Endothelial cell of umbilical vein (primary cell): Measurements from ENCODE around the gene TRAF1. TPM values are rescaled to one million over a fixed set of nuclear protein-coding genes. Genes with fewer than 3 reads are reported as not detected.

Experiments used
- BruUV-seq: library from RNA; stranded (reverse); fragments of 400-500 nt; replicated peaks from 2 replicates; lab custom pipeline; 2021; lab: Mats Ljungman, UMichigan
- CTCF ChIA-PET: fragments of 300-600, 350-600 bp; sonication (Branson Sonifier 250); formaldehyde crosslinking; loops from one replicate; lab custom pipeline; 2021; ENCODE audit warnings: antibody characterized with exemption, inconsistent platforms; lab: Charles Lee
- POLR2A ChIA-PET: fragments of 300-600, 350-600 bp; sonication (Branson Sonifier 250); formaldehyde crosslinking; loops from one replicate; lab custom pipeline; 2021; ENCODE audit warnings: antibody characterized with exemption, inconsistent platforms; lab: Charles Lee
- DNase-seq: peaks from one replicate; pipeline ENCODE4 v3.0.0-alpha.2; 2011; ENCODE audit warnings: low read depth, low spot score
- FAIRE-seq: peaks from 2 replicates; lab custom pipeline; 2011; peaks lifted over from hg19 to GRCh38; lab: Jason Lieb, UNC
- H2AFZ ChIP-seq: 2 replicates; pipeline ENCODE4 v1.6.0; 2012; ENCODE audit warnings: low read depth, low read length, control low read depth, inconsistent platforms
- H3K27ac ChIP-seq: 2 replicates; pipeline ENCODE4 v1.5.1; 2011; ENCODE audit warnings: low read depth, mild to moderate bottlenecking, control low read depth, low read length, moderate library complexity; ENCODE audit not compliant: insufficient read depth
- H3K27me3 ChIP-seq, 2 experiments: 2 replicates each; pipeline versions ENCODE4 v1.6.0 to v1.6.1; 2011; ENCODE audit warnings: low read length in 2 of 2, mixed read lengths in 1 of 2; ENCODE audit not compliant: control insufficient read depth in 2 of 2, insufficient read depth in 2 of 2
- H3K36me3 ChIP-seq, 2 experiments: 2 replicates in 1 of 2; 3 replicates in 1 of 2; pipeline ENCODE4 v1.5.1; 2011; ENCODE audit warnings: low read length in 2 of 2, mild to moderate bottlenecking in 1 of 2, moderate library complexity in 1 of 2; ENCODE audit not compliant: control insufficient read depth in 2 of 2, insufficient read depth in 2 of 2; ENCODE audit errors: extremely low read depth in 1 of 2
- H3K4me1 ChIP-seq: 3 replicates; pipeline ENCODE4 v1.5.1; 2011; ENCODE audit warnings: mild to moderate bottlenecking, low read length; ENCODE audit not compliant: control insufficient read depth, insufficient read depth; ENCODE audit errors: extremely low read depth
- H3K4me2 ChIP-seq: 2 replicates; pipeline ENCODE4 v1.6.1; 2011; ENCODE audit warnings: low read length, control low read depth, mixed read lengths; ENCODE audit not compliant: insufficient read depth
- H3K4me3 ChIP-seq, 3 experiments: fragments of 200-600 bp in 1 of 3; sonication (generic), shearing (Covaris generic) in 1 of 3; replicated peaks in 1 of 3; 2 replicates each; pipeline ENCODE4 v1.5.1; 2011 to 2016; ENCODE audit warnings: control low read depth in 3 of 3, low read length in 3 of 3, mild to moderate bottlenecking in 2 of 3, inconsistent platforms in 1 of 3, low read depth in 1 of 3, moderate library complexity in 1 of 3; ENCODE audit not compliant: insufficient read depth in 1 of 3
- H3K79me2 ChIP-seq: 2 replicates; pipeline ENCODE4 v1.6.0; 2012; ENCODE audit warnings: low read length, inconsistent platforms; ENCODE audit not compliant: control insufficient read depth, insufficient read depth
- H3K9ac ChIP-seq: replicated peaks from 2 replicates; pipeline ENCODE3; 2011; ENCODE audit warnings: low read length, control low read depth; ENCODE audit not compliant: insufficient read depth; ENCODE audit errors: extremely low read depth
- H3K9me1 ChIP-seq: replicated peaks from 3 replicates; pipeline ENCODE4 v1.6.0; 2011; ENCODE audit warnings: mild to moderate bottlenecking, low read length; ENCODE audit not compliant: control insufficient read depth, insufficient read depth; ENCODE audit errors: extremely low read depth
- H3K9me3 ChIP-seq: replicated peaks from 2 replicates; pipeline ENCODE4 v1.5.1; 2012; ENCODE audit warnings: low read length, inconsistent platforms; ENCODE audit not compliant: control insufficient read depth, insufficient read depth
- H4K20me1 ChIP-seq: replicated peaks from 2 replicates; pipeline ENCODE3; 2011; ENCODE audit warnings: mild to moderate bottlenecking, low read length; ENCODE audit not compliant: control insufficient read depth, insufficient read depth; ENCODE audit errors: extremely low read depth
- EZH2 ChIP-seq: IDR thresholded peaks from 2 replicates; pipeline ENCODE4 v1.6.1; 2012; ENCODE audit warnings: borderline replicate concordance, low read depth, mild to moderate bottlenecking, moderate library complexity, low read length, inconsistent platforms; ENCODE audit not compliant: severe bottlenecking
- FOS ChIP-seq: IDR thresholded peaks from 2 replicates; pipeline ENCODE4 v1.6.1; 2011; ENCODE audit warnings: mild to moderate bottlenecking, low read length, moderate library complexity, borderline replicate concordance; ENCODE audit not compliant: insufficient read depth
- GATA2 ChIP-seq: IDR thresholded peaks from 2 replicates; pipeline ENCODE4 v1.7.0; 2011; ENCODE audit warnings: low read depth, mild to moderate bottlenecking, moderate library complexity, mixed read lengths, low read length; ENCODE audit not compliant: insufficient read length, insufficient read depth
- JUN ChIP-seq: IDR thresholded peaks from 2 replicates; pipeline ENCODE4 v1.6.1; 2011; ENCODE audit warnings: borderline replicate concordance, low read depth; ENCODE audit not compliant: insufficient read length, insufficient read depth
- MYC ChIP-seq: IDR thresholded peaks from one replicate; pipeline ENCODE4 v1.6.1; 2011; ENCODE audit warnings: mild to moderate bottlenecking, low read depth, low read length
- POLR2A ChIP-seq: IDR thresholded peaks from 2 replicates; pipeline ENCODE4 v1.6.1; 2012; ENCODE audit warnings: low read depth, mild to moderate bottlenecking, control low read depth, low read length
- POLR2AphosphoS5 ChIP-seq: IDR thresholded peaks from 2 replicates; pipeline ENCODE4 v1.6.1; 2012; ENCODE audit warnings: low read depth, mild to moderate bottlenecking, control low read depth, low read length, moderate library complexity; ENCODE audit not compliant: insufficient read depth
- dilution Hi-C: fragments of 300-500 bp; cut with MboI; formaldehyde crosslinking; loops from one replicate; pipeline ENCODE4 v1.15.0; 2019; ENCODE audit warnings: low sequenced_read_pairs; ENCODE audit not compliant: extremely low pct_ligation_motif_present
- intact Hi-C: fragments of 100-400 bp; cut with micrococcal nuclease; formaldehyde crosslinking; loops from one replicate; pipeline ENCODE4 v1.10.0; 2022
- polyA plus RNA-seq, 4 experiments: library from polyadenylated mRNA; depleted of rRNA in 3 of 4; stranded (reverse) in 3 of 4; unstranded in 1 of 4; fragments of >200 nt; gene quantifications; 2 replicates each; pipeline versions ENCODE4 v1.2.1 to v1.2.3, GENCODE V29; 2011 to 2012; ENCODE audit warnings: missing spikeins in 1 of 4
- total RNA-seq: library from RNA; stranded (reverse); gene quantifications from 2 replicates; pipeline ENCODE4 v1.2.3, GENCODE V29; 2021
- TF ChIP-seq, protein P1 (sequence below): IDR thresholded peaks from 2 replicates; pipeline ENCODE4 v1.6.1; 2011; ENCODE audit not compliant: insufficient read depth, insufficient read length
- TF ChIP-seq, protein P2 (sequence below), 2 donors: IDR thresholded peaks; 1 replicate in 1 of 2; 2 replicates in 1 of 2; pipeline ENCODE4 v1.5.1; 2011; ENCODE audit warnings: low read length in 2 of 2, mild to moderate bottlenecking in 2 of 2, moderate library complexity in 2 of 2, control low read depth in 1 of 2, inconsistent platforms in 1 of 2, low read depth in 1 of 2; ENCODE audit not compliant: insufficient read depth in 1 of 2; ENCODE audit errors: extremely low read depth in 1 of 2

Gene TRAF1
- total and polyA plus RNA-seq, 2 donors (not counting 3 experiments of a cell fraction or from before 2014, with no cell fraction given) = 2.0 to 2.6 TPM

DNA sequence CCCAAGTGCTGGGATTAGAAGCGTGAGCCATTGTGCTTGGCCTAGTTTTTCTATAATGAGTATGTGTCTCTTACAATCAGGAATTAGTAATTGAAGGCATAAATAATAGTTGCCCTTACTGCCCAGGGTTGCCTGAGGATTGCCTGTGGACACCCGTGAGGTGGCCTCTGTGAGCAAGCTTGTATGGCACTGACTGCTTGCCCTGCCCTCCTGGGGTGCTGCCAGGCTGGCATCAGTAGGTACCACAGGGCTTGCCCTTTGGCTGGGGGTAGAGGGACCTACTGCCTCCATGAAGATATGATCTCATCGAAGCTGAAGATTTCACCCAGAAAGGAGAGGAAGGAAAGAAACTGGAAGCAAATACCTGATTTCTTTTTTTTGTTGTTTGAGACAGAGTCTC, 25.8 kb downstream of the TRAF1 start:
- no peaks in the 10 kb centered on the region for H3K4me1 ChIP-seq
- H3K9me3 ChIP-seq = no peaks in the 10 kb centered on the region
- CTCF ChIA-PET = no interaction called here
- DNase-seq = no peak
- intact Hi-C loops = no loop called here
- H4K20me1 ChIP-seq = no peaks in the 10 kb centered on the region
- TF ChIP-seq, protein P1, sequence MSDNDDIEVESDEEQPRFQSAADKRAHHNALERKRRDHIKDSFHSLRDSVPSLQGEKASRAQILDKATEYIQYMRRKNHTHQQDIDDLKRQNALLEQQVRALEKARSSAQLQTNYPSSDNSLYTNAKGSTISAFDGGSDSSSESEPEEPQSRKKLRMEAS = no peak
- TF ChIP-seq POLR2A = no peak
- no peak for TF ChIP-seq FOS
- TF ChIP-seq GATA2 = no peak
- TF ChIP-seq MYC = no peak
- no peak for TF ChIP-seq JUN
- TF ChIP-seq, protein P2, sequence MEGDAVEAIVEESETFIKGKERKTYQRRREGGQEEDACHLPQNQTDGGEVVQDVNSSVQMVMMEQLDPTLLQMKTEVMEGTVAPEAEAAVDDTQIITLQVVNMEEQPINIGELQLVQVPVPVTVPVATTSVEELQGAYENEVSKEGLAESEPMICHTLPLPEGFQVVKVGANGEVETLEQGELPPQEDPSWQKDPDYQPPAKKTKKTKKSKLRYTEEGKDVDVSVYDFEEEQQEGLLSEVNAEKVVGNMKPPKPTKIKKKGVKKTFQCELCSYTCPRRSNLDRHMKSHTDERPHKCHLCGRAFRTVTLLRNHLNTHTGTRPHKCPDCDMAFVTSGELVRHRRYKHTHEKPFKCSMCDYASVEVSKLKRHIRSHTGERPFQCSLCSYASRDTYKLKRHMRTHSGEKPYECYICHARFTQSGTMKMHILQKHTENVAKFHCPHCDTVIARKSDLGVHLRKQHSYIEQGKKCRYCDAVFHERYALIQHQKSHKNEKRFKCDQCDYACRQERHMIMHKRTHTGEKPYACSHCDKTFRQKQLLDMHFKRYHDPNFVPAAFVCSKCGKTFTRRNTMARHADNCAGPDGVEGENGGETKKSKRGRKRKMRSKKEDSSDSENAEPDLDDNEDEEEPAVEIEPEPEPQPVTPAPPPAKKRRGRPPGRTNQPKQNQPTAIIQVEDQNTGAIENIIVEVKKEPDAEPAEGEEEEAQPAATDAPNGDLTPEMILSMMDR (IDR thresholded peaks at IDR 0.05; ENCODE audit: extremely low read depth in 1 of 2, insufficient read depth in 1 of 2, low read depth in 1 of 2, low read length in 2 of 2) = no peak
- TF ChIP-seq EZH2 = no peak
- TF ChIP-seq POLR2AphosphoS5 = no peak
- peaks cover 0 to 3% of the 10 kb centered on the region in 2 experiments for H3K27me3 ChIP-seq
- no peak for FAIRE-seq
- H3K79me2 ChIP-seq = no peaks in the 10 kb centered on the region
- POLR2A ChIA-PET = no interaction called here
- dilution Hi-C loops = no loop called here
- no peak overlapping the region for H3K4me2 ChIP-seq
- H3K9ac ChIP-seq = no peak overlapping the region
- no peaks in the 10 kb centered on the region for H3K36me3 ChIP-seq
- no peak overlapping the region for H3K4me3 ChIP-seq
- no TSS peak for BruUV-seq
- no peaks in the 10 kb centered on the region for H3K9me1 ChIP-seq
- H2AFZ ChIP-seq = no peak overlapping the region
- H3K27ac ChIP-seq = no peak overlapping the region
